PC-9 (cell line): Measurements from ENCODE around the gene AQP4. TPM values are rescaled to one million over a fixed set of nuclear protein-coding genes. Genes with fewer than 3 reads are reported as not detected.

ENCODE experiments used
- Bru-seq: library from RNA; stranded (reverse); fragments of 400-500 nt; gene quantifications from one replicate; lab custom pipeline; 2021; lab: Mats Ljungman, UMichigan
- BruChase-seq, 2 experiments: library from RNA; stranded (reverse); fragments of 400-500 nt; gene quantifications; one replicate each; lab custom pipeline; 2021; lab: Mats Ljungman, UMichigan
- BruUV-seq: library from RNA; stranded (reverse); fragments of 400-500 nt; replicated peaks from 2 replicates; lab custom pipeline; 2021; lab: Mats Ljungman, UMichigan
- CTCF ChIA-PET: fragments of 300-600 bp; sonication (Branson Sonifier 250); formaldehyde crosslinking; loops from one replicate; lab custom pipeline; 2022; ENCODE audit warnings: antibody characterized with exemption; lab: Charles Lee
- POLR2A ChIA-PET: fragments of 300-600 bp; sonication (Branson Sonifier 250); formaldehyde crosslinking; loops from one replicate; lab custom pipeline; 2022; ENCODE audit warnings: antibody characterized with exemption; ENCODE audit not compliant: unreplicated experiment; lab: Charles Lee
- DNase-seq, 2 experiments: peaks; one replicate each; pipeline versions ENCODE4 v3.0.0 to v3.0.0-alpha.2; 2015 to 2022; ENCODE audit warnings: mixed read lengths in 1 of 2
- H2AFZ ChIP-seq: fragments of 200-600 bp; sonication (generic); 2 replicates; pipeline ENCODE4 v1.8.1; 2017; ENCODE audit warnings: antibody characterized with exemption
- H3F3A ChIP-seq: fragments of 200-600 bp; sonication (generic); 2 replicates; pipeline ENCODE4 v1.8.1; 2017; ENCODE audit warnings: antibody characterized with exemption, mild to moderate bottlenecking, low read depth; ENCODE audit not compliant: insufficient read depth
- H3K27ac ChIP-seq: fragments of 200-600 bp; sonication (generic); 2 replicates; pipeline ENCODE4 v1.6.1; 2016; ENCODE audit warnings: mixed run types
- H3K27me3 ChIP-seq: fragments of 200-600 bp; sonication (generic); 2 replicates; pipeline ENCODE4 v1.6.1; 2016; ENCODE audit warnings: low read depth, mixed run types; ENCODE audit not compliant: insufficient read depth
- H3K36me3 ChIP-seq: fragments of 200-600 bp; sonication (generic); 2 replicates; pipeline ENCODE4 v1.6.1; 2016; ENCODE audit warnings: low read depth, mixed run types
- H3K4me1 ChIP-seq: fragments of 200-600 bp; sonication (generic); replicated peaks from 2 replicates; pipeline ENCODE4 v1.6.1; 2016; ENCODE audit warnings: mixed run types; ENCODE audit not compliant: insufficient read depth
- H3K4me2 ChIP-seq: fragments of 200-600 bp; sonication (generic); 2 replicates; pipeline ENCODE4 v1.6.1; 2017; ENCODE audit warnings: mixed run types
- H3K4me3 ChIP-seq: fragments of 200-600 bp; sonication (generic); 2 replicates; pipeline ENCODE4 v1.6.1; 2016; ENCODE audit warnings: mixed run types
- H3K79me2 ChIP-seq: fragments of 200-600 bp; sonication (generic); 2 replicates; pipeline ENCODE4 v1.6.1; 2017; ENCODE audit warnings: low read depth, mixed run types
- H3K9me2 ChIP-seq: fragments of 200-600 bp; sonication (generic); 2 replicates; pipeline ENCODE4 v1.8.1; 2017; ENCODE audit warnings: mild to moderate bottlenecking; ENCODE audit not compliant: insufficient read depth
- H3K9me3 ChIP-seq: fragments of 200-600 bp; sonication (generic); 2 replicates; pipeline ENCODE4 v1.8.1; 2016; ENCODE audit warnings: low read depth; ENCODE audit not compliant: insufficient read depth
- H4K20me1 ChIP-seq: fragments of 200-600 bp; sonication (generic); 2 replicates; pipeline ENCODE4 v1.8.1; 2017; ENCODE audit not compliant: insufficient read depth
- EZH2 ChIP-seq: fragments of 200-600 bp; sonication (generic); IDR thresholded peaks from 2 replicates; pipeline ENCODE4 v1.8.0; 2017; ENCODE audit warnings: antibody characterized with exemption, low read depth
- intact Hi-C: fragments of 100-400 bp; cut with micrococcal nuclease; formaldehyde crosslinking; loops from one replicate; pipeline ENCODE4 v1.10.0; 2022; ENCODE audit not compliant: unreplicated experiment
- long read RNA-seq: library from polyadenylated mRNA; stranded (forward); transcript quantifications from one replicate; pipeline ENCODE4 v2.0.0, GENCODE V29; 2022
- total RNA-seq: library from RNA; stranded (reverse); gene quantifications from 2 replicates; pipeline ENCODE4 v1.2.3, GENCODE V29; 2021
- TF ChIP-seq, protein P1 (sequence below): fragments of 200-600 bp; sonication (generic); conservative IDR thresholded peaks from 2 replicates; pipeline ENCODE4 v1.6.1; 2017; ENCODE audit warnings: mixed run types, antibody characterized with exemption, mild to moderate bottlenecking, moderate library complexity

Gene AQP4, protein sequence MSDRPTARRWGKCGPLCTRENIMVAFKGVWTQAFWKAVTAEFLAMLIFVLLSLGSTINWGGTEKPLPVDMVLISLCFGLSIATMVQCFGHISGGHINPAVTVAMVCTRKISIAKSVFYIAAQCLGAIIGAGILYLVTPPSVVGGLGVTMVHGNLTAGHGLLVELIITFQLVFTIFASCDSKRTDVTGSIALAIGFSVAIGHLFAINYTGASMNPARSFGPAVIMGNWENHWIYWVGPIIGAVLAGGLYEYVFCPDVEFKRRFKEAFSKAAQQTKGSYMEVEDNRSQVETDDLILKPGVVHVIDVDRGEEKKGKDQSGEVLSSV
- total RNA-seq = not detected in 2 replicates
- not detected for Bru-seq, nascent RNA
- BruChase-seq, experiment 1, labeled RNA remaining after a 2-hour chase = percentile 10 among the genes with signal in this experiment
- BruChase-seq, experiment 2, labeled RNA remaining after a 6-hour chase = not detected
- long read RNA-seq = 0 reads

DNA sequence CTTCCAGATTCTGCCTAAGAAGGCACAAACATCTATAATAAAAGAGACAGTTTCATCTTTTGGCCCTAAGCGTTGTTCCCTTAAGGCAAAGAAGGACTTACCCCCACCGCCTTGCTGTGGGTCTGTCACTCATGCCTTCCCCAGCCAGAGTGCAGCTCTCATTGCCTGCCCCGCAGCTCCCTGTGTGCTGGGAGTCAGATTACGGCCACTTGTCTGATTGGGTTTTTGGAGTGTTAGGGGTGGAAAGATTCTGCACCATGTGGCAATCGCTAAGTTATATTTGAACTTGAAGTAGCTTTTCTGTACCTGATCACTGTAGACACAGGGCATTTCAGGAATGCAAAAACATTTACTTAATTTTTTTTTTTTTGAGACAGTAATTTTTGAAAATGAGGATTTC, at the start of gene AQP4:
Gene AQP4, minus strand, starts transcription at position 151 of the 400 bp plus-strand sequence. Its CDS starts 18 bp downstream, at position 133.
- TF ChIP-seq, protein P1, sequence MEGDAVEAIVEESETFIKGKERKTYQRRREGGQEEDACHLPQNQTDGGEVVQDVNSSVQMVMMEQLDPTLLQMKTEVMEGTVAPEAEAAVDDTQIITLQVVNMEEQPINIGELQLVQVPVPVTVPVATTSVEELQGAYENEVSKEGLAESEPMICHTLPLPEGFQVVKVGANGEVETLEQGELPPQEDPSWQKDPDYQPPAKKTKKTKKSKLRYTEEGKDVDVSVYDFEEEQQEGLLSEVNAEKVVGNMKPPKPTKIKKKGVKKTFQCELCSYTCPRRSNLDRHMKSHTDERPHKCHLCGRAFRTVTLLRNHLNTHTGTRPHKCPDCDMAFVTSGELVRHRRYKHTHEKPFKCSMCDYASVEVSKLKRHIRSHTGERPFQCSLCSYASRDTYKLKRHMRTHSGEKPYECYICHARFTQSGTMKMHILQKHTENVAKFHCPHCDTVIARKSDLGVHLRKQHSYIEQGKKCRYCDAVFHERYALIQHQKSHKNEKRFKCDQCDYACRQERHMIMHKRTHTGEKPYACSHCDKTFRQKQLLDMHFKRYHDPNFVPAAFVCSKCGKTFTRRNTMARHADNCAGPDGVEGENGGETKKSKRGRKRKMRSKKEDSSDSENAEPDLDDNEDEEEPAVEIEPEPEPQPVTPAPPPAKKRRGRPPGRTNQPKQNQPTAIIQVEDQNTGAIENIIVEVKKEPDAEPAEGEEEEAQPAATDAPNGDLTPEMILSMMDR = no peak
- TF ChIP-seq EZH2 = no peak
- Histone ChIP-seq H3K27me3 (no peaks in the 10 kb centered on the region), H3K4me1 (no peaks in the 10 kb centered on the region), H3K79me2 (no peaks in the 10 kb centered on the region), H3K36me3 (no peaks in the 10 kb centered on the region), H3K4me2 (no peak within 1 kb of the TSS), H3F3A (no peaks in the 10 kb centered on the region), H3K9me2 (no peaks in the 10 kb centered on the region), H3K4me3 (no peak within 1 kb of the TSS), H4K20me1 (no peaks in the 10 kb centered on the region), H3K9me3 (no peaks in the 10 kb centered on the region), H2AFZ (no peak within 1 kb of the TSS), H3K27ac (no peak within 1 kb of the TSS)
- intact Hi-C loops = no loop called here
- ChIA-PET CTCF (no interaction called here), POLR2A (no interaction called here)
- DNase-seq = no peak
- no TSS peak for BruUV-seq

DNA sequence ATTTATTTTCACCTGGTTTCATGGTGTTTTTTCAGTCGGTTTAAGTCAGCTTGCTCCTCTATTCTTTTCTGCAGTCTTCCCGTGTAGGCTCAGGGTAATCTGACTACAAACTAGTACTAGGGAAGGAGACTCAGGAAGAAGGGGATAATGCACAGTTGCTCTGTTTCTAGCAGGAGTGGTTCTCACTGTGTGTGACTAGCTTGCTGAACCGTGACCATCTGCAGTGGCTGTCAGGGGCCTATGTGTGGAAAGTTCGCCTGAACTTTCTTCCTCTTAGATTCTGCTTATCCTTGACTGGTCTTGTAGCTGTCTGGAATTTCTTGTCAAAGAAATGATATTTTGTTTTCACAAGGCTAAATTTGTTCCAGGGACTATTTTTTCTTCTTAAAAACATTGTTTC, 46.3 kb upstream of the AQP4 start:
- no peaks in the 10 kb centered on the region for H3K9me2 ChIP-seq
- no peaks in the 10 kb centered on the region for H3K4me1 ChIP-seq
- POLR2A ChIA-PET = no interaction called here
- H3K4me3 ChIP-seq = no peak overlapping the region
- H3F3A ChIP-seq = no peaks in the 10 kb centered on the region
- intact Hi-C loops = no loop called here
- H3K9me3 ChIP-seq = no peaks in the 10 kb centered on the region; the same call in 1 of the 2 replicates
- H3K36me3 ChIP-seq = no peaks in the 10 kb centered on the region
- no peak overlapping the region for H2AFZ ChIP-seq
- DNase-seq = no peak
- CTCF ChIA-PET = no interaction called here
- H3K79me2 ChIP-seq = no peaks in the 10 kb centered on the region
- no peaks in the 10 kb centered on the region for H3K27me3 ChIP-seq
- TF ChIP-seq, protein P1 = no peak
- TF ChIP-seq EZH2 = no peak
- no peak overlapping the region for H3K4me2 ChIP-seq
- H4K20me1 ChIP-seq = no peaks in the 10 kb centered on the region
- no peak overlapping the region for H3K27ac ChIP-seq
- BruUV-seq = no TSS peak

DNA sequence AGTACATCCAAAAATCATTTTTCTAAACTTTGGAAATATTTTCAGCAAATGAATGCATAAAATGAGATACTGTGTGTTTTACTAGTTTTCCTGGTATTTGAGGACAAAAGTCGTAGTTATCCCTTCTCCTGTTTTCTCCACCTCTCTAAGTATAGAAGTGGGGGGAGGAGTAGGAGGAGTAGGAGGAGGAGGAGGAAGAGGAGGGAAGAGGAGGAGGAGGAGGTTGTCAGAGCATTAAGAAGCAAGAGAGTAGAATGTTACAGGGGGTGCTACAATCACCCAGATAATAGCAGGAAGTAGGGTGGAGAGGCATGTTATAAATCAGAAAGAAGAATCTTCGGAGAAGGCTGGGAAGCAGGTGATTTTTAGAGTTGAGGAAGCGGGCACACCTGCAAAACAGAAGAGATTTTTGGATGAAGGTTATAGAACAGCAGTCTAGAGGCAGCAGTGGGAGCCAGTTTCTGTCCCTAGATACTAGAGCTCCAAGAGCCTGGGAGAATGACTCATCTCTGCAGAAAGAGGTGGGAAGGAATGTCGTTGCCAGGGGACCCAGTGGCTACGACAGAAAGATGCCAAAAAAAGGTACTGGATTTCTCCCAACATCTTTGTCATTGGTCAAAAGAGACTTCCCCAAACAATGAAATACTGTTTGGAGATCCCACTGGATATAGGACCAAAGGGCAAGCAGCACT, 44.2 kb upstream of the AQP4 start:
- H2AFZ ChIP-seq = no peak overlapping the region
- no peaks in the 10 kb centered on the region for H3K36me3 ChIP-seq
- H3K4me2 ChIP-seq = no peak overlapping the region
- no peaks in the 10 kb centered on the region for H3K9me3 ChIP-seq
- CTCF ChIA-PET = no interaction called here
- H4K20me1 ChIP-seq = no peaks in the 10 kb centered on the region
- H3K27ac ChIP-seq = no peak overlapping the region
- POLR2A ChIA-PET = no interaction called here
- no peaks in the 10 kb centered on the region for H3K27me3 ChIP-seq
- H3F3A ChIP-seq = no peaks in the 10 kb centered on the region
- H3K4me1 ChIP-seq = no peaks in the 10 kb centered on the region
- H3K9me2 ChIP-seq = no peaks in the 10 kb centered on the region
- H3K4me3 ChIP-seq = no peak overlapping the region
- TF ChIP-seq, protein P1 = no peak
- TF ChIP-seq EZH2 = no peak
- intact Hi-C loops = no loop called here
- no TSS peak for BruUV-seq
- no peaks in the 10 kb centered on the region for H3K79me2 ChIP-seq
- no peak for DNase-seq
